GM18517 (cell line): ENCODE measurements around the gene PHLDB2.

ENCODE experiments used
- ATAC-seq: cut with Tn5 transposase; IDR thresholded peaks from one replicate; pipeline ENCODE4 v1.9.1; 2021; ENCODE audit warnings: mild to moderate bottlenecking, moderate library complexity; ENCODE audit not compliant: unreplicated experiment

PHLDB2 gene

GRCh38 chr3:111981457-111981763, 122.3 kb downstream of the PHLDB2 start:
- no peak for ATAC-seq

GRCh38 chr3:111984636-111985298, 125.7 kb downstream of the PHLDB2 start:
- ATAC-seq = no peak

DNA sequence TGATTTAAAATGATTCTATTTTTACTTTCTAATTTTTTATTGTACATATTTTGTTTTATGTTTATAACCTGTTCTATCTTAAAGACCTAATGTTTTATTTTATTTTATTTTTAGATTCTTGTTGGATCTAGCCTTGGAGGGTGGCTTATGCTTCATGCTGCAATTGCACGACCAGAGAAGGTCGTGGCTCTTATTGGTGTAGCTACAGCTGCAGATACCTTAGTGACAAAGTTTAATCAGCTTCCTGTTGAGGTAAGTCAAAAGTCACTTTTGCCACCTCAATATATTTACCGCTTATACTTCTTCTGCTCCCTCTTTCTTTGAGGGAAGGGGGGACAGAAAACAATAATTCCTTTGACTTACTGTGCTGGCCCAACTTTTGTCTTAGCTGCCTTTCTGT, 127.7 kb downstream of the PHLDB2 start:
- no peak for ATAC-seq

DNA sequence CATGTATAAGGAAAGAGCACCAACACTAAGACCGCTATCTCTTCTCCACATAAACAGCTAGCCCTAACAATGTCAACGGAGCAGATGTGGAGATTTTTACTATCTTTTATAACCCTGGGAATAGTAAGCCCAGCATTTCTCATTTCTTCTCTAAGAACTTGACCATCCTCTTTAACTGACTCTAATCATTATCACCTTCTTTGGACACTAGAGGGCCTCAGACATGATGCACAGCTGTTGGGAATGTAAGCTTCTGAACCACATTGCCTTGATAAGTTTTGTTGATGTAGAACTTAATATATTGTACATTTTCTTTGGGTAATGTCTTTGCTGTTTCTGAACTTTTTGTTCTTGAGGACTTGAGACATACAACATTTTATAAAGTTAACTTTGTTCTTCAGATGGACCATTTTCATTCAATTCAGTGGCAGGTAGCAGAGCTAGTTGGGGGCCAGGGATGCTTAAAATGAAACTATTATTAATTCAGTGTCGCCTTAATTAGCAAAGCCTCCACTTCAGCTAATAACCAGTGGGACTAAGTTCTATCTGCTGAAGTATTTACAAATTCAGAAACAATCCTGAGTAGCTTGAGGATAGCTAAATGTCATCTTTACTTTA, 130.1 kb downstream of the PHLDB2 start:
- peak; percentile 90 for ATAC-seq

DNA sequence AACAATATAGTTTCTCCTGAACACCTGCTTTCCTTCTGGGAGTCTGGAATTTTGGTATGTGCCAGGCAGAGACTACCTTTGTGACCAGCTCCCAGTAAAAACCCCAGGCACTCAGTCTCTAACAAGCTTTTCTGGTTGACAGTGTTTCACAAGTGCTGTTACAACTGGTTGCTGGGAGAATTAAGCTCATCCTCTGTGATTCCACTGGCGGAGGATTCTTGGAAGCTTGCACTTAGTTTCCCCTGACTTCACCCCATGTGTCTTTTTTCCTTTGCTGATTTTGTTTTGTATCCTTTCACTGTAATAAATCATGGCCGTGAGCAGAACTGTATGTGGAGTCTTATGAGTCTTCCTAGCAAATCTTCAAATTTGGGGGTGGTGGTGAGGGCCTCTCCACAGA, 134.0 kb downstream of the PHLDB2 start:
- ATAC-seq = no peak

- ATAC-seq = peak; percentile 38
Measured at GRCh38 chr3:111998636-111999483, 139.8 kb downstream of the PHLDB2 start, which contains the start of gene TAGLN3. TAGLN3 (plus strand) TSS chr3:111998922; CDS start chr3:111999423, 501 bp downstream.

DNA sequence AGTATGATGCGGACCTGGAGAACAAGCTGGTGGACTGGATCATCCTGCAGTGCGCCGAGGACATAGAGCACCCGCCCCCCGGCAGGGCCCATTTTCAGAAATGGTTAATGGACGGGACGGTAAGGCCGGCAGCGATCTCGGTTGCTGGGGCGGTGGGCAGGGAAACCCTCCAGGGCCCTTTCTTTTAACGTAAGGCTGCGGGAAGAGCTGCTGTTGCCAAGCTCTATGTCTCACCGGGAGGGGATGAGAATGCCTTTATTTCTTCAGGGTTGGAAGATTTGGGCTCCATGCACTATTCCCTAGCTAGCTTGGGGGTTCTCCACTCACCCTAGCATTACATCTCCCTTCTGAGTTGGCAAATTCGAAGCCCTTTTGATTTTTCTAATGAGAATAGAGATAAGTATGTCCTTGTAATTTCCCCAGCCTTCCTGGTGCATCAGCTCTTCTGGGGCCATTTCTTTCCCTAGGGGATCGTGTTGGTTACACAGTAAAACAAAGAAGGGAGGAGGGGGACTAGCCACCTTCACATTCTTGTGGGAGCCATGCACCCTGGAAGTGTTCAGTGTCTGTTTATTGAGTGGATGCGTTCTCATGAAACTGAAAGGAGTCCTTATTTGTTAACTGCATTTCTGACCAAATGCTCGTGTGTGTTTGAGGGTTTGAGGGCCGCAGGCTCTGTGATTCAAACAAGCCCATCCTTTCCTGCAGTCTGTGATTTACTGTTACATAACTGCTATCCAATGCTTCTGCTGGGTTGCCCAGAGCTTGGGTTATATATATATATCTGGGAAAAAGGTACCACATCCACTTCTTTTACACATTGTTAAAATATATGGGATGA, 140.6 kb downstream of the PHLDB2 start:
- ATAC-seq = no peak

DNA sequence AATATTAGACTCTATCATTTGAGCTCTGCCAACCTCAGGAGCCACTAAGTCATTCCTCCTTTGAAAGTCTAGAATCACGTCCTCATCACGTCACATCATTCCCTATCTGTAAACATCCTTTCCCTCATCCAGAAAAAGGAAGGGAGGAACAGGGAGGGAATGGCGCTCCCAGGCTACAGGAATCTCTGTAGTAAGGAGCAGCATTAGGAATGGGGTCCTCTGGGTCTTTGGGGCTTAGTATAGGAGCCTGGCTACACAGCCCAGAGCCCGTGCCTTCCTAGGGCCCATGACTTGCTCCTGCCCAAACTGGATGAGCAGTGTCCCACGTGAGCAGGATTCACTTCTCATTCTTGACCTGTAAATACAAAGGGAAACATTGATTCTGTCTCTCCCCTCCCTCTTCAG, 141.3 kb downstream of the PHLDB2 start:
- no peak for ATAC-seq

DNA sequence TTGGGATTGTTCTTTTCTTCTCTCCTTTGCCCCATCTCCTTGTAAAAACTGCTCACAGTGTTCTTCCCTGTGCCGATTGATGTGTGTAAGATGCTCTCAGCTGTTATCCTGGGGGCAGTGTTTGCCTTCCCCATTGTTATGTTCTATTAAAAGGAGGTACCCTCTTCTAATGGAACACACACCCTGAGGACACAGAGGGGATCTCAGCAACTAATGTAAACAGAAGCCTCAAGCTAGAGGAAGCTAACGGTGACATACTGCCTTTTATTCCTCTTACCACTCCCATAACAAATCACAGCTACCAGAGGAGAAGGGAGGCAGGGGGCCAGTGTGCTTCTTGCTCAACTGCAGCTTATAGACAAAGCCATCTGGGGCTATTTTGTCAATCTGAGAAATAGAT, 141.9 kb downstream of the PHLDB2 start:
- ATAC-seq = no peak

DNA sequence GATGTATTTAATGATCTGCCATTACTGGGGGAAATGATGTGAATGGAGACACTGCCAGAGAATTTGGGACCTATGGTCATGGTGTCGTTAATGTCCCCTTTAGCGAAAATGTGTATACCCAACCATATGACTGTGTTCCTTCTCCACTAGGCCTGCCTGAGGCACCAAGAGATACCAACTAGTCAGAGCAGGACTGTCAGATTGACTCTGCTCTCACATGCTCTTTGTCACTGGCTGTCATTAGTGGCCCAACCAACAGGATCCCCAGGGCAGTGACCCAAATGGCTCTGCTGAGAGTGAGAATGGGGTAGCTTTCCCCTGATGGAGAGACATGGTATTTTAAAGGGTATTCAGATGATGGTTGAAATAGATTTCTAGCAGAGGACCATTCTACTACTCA, 142.5 kb downstream of the PHLDB2 start:
- no peak for ATAC-seq

DNA sequence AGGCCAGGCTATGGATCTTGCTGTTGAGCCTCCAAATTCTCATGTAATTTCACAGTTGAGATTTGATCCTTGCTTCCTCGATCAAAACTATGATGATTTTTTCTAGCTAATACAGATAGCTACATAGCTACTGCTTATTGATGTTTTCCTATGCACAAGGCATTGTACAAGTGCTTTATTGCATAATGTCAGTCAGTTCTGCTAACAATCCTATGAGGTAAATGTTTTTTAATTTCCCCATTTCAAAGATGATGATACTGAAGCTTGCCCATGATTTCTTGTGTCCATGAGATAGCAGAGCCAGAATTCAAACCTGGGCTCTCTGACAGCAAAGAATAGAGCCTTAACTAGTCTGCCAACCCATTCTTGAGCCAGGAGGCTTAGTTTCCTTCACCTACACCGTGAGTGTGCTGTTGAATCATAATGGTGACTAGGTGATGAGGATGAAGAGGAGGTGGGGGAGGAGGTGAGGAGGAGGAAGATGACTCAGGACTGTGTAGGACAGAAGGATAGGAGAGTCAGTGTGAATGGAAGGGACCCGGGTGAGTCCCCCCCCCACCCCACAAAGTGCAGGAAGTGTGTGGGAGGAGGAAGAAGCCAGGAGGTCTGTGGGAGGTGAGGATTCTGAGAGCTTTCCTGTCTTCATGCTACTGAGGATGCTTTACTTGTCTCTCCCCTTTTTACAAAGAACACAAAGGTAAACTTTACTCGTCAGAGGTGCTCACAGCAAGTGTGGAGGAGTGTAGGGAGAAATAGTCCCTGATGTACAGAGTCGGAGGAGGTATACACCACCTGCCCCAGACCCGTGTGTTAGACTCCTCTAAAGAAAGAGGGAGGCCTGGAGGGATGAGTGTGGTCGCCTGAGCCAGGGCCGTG, 143.3 kb downstream of the PHLDB2 start:
- ATAC-seq = no peak

- no peak for ATAC-seq
Measured at GRCh38 chr3:112003321-112004080, 144.4 kb downstream of the PHLDB2 start.

- no peak for ATAC-seq
Measured at GRCh38 chr3:112004187-112004586, 145.1 kb downstream of the PHLDB2 start.

GRCh38 chr3:112004669-112005068, 145.6 kb downstream of the PHLDB2 start:
- no peak for ATAC-seq

- ATAC-seq = no peak
Measured at GRCh38 chr3:112005091-112005672, 146.1 kb downstream of the PHLDB2 start.

- ATAC-seq = no peak
Measured at GRCh38 chr3:112007633-112008032, 148.6 kb downstream of the PHLDB2 start.

DNA sequence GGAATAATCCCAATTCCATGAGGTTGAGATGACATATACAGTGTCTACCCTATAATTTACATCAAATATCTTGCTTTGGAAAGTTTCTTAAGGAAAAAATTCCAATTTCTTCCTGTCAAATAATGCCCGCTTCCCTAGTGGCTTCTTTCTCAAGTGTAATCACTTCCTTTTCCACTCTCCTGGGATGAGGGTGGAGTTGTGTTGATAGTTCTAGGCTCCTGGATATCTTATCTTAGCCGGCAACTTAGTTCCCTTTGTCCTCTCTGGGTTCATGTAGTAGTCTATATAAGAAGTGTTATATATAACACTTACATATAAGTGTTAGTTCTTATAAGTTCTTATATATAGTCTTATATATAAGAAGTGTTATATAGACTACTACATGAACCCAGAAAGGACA, 150.6 kb downstream of the PHLDB2 start:
- no peak for ATAC-seq

DNA sequence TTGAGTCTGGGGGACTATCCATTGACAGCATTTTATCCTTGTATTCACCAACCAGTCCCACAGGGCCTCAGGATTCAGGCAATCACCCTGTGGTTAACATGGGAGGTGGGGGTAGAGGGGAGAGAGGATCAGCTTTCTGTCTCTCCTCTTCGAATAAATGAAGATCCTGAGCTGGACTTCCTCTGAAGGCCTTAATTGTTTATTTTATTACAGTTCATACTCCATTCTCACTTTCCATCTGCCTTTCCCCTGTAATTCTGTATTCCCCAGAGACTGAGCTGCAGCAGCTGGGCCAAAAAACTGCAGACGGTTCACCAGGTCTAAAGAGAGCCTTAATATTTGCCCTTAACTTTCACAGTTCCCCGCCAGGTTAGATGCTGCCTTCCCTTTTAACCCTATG, 151.6 kb downstream of the PHLDB2 start:
- no peak for ATAC-seq

DNA sequence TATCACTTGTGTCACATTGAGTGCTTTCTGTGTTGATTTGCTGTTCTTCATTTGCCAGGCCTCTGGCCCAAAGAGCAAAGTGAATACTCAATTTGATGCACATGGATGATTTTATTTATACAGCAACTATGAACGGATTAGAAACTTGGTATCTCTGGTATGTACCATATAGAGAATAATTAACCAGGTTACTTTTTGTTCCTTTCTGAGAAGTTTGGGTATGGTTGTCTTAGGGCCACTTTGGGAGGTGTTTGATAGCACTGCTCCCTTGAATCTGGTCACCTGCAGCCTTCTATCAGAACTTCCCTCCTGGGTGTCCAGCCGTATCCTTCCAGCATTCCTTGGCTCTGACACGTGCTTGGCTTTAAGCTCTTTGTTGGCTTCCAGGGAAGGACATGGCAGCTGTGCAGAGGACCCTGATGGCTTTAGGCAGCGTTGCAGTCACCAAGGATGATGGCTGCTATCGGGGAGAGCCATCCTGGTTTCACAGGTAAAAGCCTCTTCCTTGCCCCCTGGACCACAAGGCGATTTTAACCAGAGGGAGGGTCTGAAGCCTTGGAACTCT, 152.4 kb downstream of the PHLDB2 start:
- ATAC-seq = no peak
